Stimulated activated CD8-positive, alpha-beta memory T cell treated with anti-CD3 and anti-CD28 coated beads, Interleukin-12 subunit alpha, Interleukin-12 subunit beta, amount 100 ng/mL, for 1 hour (primary cell): ENCODE measurements around the gene PRKG1.

Experiments
- DNase-seq: peaks from one replicate; pipeline ENCODE4 v3.0.0-alpha.2; 2020; ENCODE audit warnings: low read depth

PRKG1 gene

GRCh38 chr10:51932530-51932929, 858.2 kb downstream of the PRKG1 start:
- DNase-seq = no peak

- DNase-seq = no peak
These were observed 860.1 kb downstream of the PRKG1 start for GRCh38 chr10:51934373-51934772.

GRCh38 chr10:51935341-51935740, 861.1 kb downstream of the PRKG1 start:
- DNase-seq = no peak

GRCh38 chr10:51937308-51938140, 863.2 kb downstream of the PRKG1 start:
- DNase-seq = no peak

GRCh38 chr10:51950371-51950995, 876.2 kb downstream of the PRKG1 start:
- no peak for DNase-seq

GRCh38 chr10:51950996-51951555, 876.8 kb downstream of the PRKG1 start:
- DNase-seq = no peak

- no peak for DNase-seq
These were observed 877.3 kb downstream of the PRKG1 start for GRCh38 chr10:51951601-51952000.

- no peak for DNase-seq
These were observed 877.8 kb downstream of the PRKG1 start for GRCh38 chr10:51952056-51952455.

- DNase-seq = no peak
These were observed 881.4 kb downstream of the PRKG1 start for GRCh38 chr10:51955696-51956095.

- no peak for DNase-seq
These were observed 882.5 kb downstream of the PRKG1 start for GRCh38 chr10:51956822-51957221.

- no peak for DNase-seq
These were observed 886.2 kb downstream of the PRKG1 start for GRCh38 chr10:51960494-51960895.

- DNase-seq = no peak
These were observed 887.1 kb downstream of the PRKG1 start for GRCh38 chr10:51961401-51961800.

- no peak for DNase-seq
These were observed 890.3 kb downstream of the PRKG1 start for GRCh38 chr10:51964630-51965029.

- no peak for DNase-seq
These were observed 891.2 kb downstream of the PRKG1 start for GRCh38 chr10:51965451-51965850.

GRCh38 chr10:51972733-51973346, 898.6 kb downstream of the PRKG1 start:
- no peak for DNase-seq

- DNase-seq = no peak
These were observed 906.5 kb downstream of the PRKG1 start for GRCh38 chr10:51980752-51981151.

- DNase-seq = no peak
These were observed 907.4 kb downstream of the PRKG1 start for GRCh38 chr10:51981731-51982130.

GRCh38 chr10:51983481-51983880, 909.2 kb downstream of the PRKG1 start:
- no peak for DNase-seq

GRCh38 chr10:51985336-51985735, 911.0 kb downstream of the PRKG1 start:
- DNase-seq = no peak

- DNase-seq = no peak
These were observed 912.2 kb downstream of the PRKG1 start for GRCh38 chr10:51986516-51986915.

GRCh38 chr10:51993475-51993874, 919.2 kb downstream of the PRKG1 start:
- no peak for DNase-seq

GRCh38 chr10:51999096-51999495, 924.8 kb downstream of the PRKG1 start:
- DNase-seq = no peak
